GM12875 (cell line): Measurements from ENCODE around the gene ZFY.

Experiments used
- H3K4me3 ChIP-seq: one replicate; pipeline ENCODE4 v1.5.1; 2011; ENCODE audit warnings: low read depth, low read length, control low read depth
- CTCF ChIP-seq: IDR thresholded peaks from 2 replicates; pipeline ENCODE4 v1.5.1; 2011; ENCODE audit warnings: low read depth, mild to moderate bottlenecking, control low read depth, inconsistent platforms, low read length, moderate library complexity, borderline replicate concordance; ENCODE audit not compliant: insufficient read depth

The ZFY gene

DNA sequence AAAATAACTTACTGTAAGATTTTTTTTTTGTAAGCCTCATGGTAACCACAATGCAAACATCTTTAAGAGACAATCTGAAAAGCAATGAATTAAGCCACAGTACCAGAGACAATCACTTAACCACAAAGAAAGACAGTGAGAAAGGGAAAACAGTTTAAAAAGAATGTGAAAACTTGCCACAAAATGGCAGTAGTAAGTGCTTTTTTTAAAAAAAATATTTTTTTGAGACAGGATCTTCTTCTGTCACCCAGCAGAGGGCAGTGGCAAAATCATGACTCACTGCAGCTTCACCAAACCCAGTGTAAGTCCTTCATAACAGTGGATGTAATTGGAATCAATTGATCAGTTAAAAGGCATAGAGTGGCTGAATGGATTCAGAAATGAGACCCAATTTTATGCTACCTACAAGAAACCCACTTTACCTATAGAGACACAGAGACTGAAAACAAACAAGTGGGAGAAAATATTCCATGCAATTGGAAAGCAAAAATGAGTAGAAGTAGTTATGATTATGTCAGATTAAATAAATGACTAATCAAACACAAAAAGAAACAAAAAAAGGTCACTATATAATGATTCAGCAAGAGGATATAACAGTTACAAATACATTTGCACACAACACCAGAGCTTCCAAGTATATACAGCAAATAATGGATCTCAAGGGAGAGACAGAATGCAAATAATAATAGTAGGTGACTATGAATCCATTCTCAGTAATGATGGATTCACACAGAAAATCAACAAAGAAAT lies 21.9 kb upstream of the ZFY start:
- no peak for TF ChIP-seq CTCF
- H3K4me3 ChIP-seq, result no peak overlapping the region

DNA sequence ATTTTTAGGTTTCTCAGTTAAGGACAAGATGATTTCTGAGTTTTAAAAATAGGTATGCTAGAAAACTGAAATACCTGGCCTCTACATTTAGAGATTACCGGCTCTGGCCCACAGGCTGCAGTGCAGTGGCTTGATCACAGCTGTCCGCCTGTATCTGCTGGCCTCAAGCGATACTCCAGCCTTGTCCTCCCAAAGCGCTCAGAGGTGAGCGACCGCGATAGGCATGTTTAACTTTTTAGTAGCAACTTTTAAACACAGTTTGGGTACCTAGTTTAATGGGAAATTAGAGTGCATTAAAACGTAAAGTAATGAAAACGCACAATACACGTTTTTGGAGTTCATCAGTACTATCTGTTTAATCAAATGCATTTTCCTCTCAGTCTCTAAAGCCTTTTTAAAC lies 1.1 kb upstream of the ZFY start:
- H3K4me3 ChIP-seq, result no peak overlapping the region
- no peak for TF ChIP-seq CTCF

DNA sequence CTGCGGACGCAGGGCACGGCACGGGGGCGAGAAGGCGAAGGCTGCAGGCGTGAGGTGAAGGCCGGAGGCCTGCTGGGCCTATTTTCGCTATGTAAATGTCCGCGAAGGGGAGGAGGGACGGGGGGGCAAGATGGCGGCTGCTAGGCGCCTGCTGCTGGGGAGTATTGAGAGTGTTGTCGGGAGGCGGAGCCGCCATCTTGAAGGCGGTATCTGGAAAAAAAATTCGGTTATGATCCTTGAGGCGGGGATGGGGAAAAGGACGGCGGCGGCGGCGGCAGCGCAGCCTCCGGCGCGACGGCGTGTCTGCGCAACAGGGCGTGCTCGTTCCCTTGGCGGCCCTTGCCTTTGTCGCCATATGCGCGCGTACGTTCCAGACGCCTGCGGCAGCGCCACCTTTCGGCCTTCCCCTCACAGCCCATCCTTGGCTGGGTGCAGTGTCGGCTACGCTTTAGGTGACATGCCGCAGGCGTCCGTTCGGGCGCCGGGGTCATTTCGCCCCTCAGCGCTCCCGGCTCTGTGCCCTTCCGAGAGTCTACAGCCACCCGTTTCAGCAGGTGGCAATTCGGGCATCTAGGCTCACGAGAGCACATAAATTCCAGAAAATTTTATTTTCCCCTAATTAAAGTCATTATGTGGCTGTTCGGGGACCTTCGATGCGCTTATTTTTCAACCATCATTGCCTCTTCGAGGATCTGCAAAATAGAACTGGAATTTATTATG lies 695 bp downstream of the ZFY start:
- no peak for TF ChIP-seq CTCF

DNA sequence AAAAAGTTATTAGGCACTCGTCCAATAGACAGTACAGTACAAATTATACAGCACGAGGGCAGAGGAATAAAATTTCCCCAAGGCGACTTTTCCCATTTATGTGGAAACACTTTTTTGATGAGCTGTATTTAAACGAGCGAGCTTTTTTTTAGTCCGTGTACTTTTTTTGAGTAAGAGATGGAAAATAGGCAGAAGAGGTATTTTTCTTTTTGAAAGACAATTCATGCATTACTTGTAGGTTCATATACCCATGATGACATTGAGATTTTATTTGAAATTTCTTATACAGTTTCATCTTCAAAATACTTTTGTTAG lies 1.2 kb downstream of the ZFY start:
- no peak overlapping the region for H3K4me3 ChIP-seq
- TF ChIP-seq CTCF, result no peak

More for the DNA sequence above, 695 bp downstream of the ZFY start:
- no peak overlapping the region for H3K4me3 ChIP-seq

DNA sequence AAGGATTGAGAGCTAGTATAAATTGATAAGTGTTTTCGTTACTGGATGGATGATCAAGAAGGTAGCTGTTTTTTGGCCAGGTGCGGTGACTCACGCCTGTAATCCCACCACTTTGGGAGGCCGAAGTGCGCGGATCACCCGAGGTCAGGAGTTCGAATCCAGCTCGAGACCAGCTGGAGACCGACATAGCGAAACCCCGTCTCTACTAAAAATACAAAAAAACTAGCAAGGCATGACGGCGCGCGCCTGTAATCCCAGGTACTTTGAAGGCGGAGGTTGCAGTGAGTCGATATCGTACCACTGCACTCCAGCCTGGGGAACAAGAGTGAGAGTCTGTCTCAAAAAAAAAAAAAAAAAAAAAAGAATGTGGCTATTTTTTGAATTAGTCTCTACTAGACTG lies 2.0 kb downstream of the ZFY start:
- TF ChIP-seq CTCF, result no peak
- no peak overlapping the region for H3K4me3 ChIP-seq

DNA sequence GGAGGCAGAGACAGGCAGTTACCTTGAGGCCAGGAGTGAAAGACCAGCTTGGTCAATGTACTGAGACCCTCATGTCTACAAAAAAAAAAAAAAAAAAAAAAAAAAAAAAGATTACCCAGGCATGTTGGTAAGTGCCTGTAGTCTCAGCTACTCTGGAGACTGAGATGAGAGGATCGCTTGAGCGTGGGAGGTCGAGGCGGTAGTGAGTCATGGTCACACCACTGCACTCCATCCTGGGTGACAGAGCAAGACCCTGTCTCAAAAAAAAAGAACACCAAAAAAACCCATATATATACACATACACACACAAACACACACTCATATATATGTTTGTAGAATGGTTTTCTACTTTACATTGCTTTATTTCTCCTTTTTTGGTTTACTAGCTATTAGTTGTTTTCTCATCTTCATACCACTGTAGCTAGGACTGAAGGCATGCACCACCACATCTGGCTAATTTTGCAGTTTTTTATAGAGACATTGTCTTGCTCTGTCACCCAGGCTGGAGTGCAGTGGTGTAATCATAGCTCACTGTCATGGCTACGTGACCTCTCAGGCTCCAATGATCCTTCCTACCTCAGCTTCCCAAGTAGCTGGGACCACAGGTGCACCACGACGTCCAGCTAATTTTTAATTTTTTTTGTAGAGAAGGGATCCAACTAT lies 14.5 kb downstream of the ZFY start:
- TF ChIP-seq CTCF, result no peak
- H3K4me3 ChIP-seq, result no peak overlapping the region
